ENCODE data around the gene RAC3. TPM values are rescaled to one million over a fixed set of nuclear protein-coding genes. Genes with fewer than 3 reads are reported as not detected.

The RAC3 gene
- total RNA-seq, 2 experiments from 2014 or later, result 15.1 to 24.4 TPM

DNA sequence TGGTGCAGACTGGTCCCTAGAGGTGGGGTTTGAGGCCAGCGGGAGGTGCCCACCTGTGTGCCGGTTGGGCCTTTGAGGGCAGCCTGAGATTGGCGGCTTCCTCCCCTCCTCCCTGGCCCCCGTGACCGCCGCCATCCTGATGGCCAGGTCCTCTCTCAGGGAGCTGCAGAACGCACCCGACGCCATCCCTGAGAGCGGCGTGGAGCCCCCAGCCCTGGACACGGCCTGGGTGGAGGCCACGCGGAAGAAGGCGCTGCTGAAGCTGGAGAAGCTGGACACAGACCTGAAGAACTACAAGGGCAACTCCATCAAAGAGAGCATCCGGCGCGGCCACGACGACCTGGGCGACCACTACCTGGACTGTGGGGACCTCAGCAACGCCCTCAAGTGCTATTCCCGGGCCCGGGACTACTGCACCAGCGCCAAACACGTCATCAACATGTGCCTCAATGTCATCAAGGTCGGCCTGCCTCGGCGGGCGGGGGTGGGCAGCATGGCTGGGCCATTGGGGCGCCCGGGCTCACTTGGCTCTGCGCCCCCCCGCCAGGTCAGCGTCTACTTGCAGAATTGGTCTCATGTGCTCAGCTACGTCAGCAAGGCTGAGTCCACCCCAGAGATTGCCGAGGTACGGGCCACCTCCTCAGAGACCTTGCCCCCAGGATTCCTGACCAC, 23.0 kb downstream of the RAC3 start:
- Histone ChIP-seq H2AFZ (ENCODE audit: low read length) (no peak overlapping the region), H3K4me2 (ENCODE audit: low read length) (no peak overlapping the region), H3K4me1 (ENCODE audit: insufficient read depth, low read length, poor library complexity, severe bottlenecking) (peaks cover 21% of the 10 kb centered on the region), H3K27ac (ENCODE audit: low read depth, low read length, poor library complexity, severe bottlenecking) (no peak overlapping the region), H4K20me1 (ENCODE audit: insufficient read depth, low read length) (no peaks in the 10 kb centered on the region), H3K9me3 (ENCODE audit: low read length) (no peaks in the 10 kb centered on the region), H3K9me2 (ENCODE audit: insufficient read depth, low read length) (no peaks in the 10 kb centered on the region), H3K79me2 (ENCODE audit: insufficient read depth, low read depth, low read length) (peaks cover 8% of the 10 kb centered on the region; the same call in 1 of the 2 replicates), H3K36me3 (ENCODE audit: insufficient read depth, low read length) (peaks cover 62% of the 10 kb centered on the region), H3K4me3 (ENCODE audit: low read depth, low read length, poor library complexity, severe bottlenecking) (no peak overlapping the region)
- TF ChIP-seq, protein P1, sequence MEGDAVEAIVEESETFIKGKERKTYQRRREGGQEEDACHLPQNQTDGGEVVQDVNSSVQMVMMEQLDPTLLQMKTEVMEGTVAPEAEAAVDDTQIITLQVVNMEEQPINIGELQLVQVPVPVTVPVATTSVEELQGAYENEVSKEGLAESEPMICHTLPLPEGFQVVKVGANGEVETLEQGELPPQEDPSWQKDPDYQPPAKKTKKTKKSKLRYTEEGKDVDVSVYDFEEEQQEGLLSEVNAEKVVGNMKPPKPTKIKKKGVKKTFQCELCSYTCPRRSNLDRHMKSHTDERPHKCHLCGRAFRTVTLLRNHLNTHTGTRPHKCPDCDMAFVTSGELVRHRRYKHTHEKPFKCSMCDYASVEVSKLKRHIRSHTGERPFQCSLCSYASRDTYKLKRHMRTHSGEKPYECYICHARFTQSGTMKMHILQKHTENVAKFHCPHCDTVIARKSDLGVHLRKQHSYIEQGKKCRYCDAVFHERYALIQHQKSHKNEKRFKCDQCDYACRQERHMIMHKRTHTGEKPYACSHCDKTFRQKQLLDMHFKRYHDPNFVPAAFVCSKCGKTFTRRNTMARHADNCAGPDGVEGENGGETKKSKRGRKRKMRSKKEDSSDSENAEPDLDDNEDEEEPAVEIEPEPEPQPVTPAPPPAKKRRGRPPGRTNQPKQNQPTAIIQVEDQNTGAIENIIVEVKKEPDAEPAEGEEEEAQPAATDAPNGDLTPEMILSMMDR (conservative IDR thresholded peaks at IDR 0.05; ENCODE audit: low read length), result no peak
- no peak for TF ChIP-seq EZH2phosphoT487 (IDR thresholded peaks at IDR 0.05; ENCODE audit: borderline replicate concordance, low read depth, low read length)
- ChIA-PET CTCF (ENCODE audit: unreplicated experiment) (no interaction called here), POLR2A (interaction anchor here (0.6 to 0.9 kb wide), 2 partner anchors 17 to 400 kb away, joined by 3 to 4 read pairs; partner anchors contain the start of gene DCXR)
- no TSS peak for BruUV-seq (replicated peaks)
- no peak for DNase-seq (ENCODE audit: low spot score)
- intact Hi-C loops (cut with micrococcal nuclease; ENCODE audit: unreplicated experiment), result no loop called here

DNA sequence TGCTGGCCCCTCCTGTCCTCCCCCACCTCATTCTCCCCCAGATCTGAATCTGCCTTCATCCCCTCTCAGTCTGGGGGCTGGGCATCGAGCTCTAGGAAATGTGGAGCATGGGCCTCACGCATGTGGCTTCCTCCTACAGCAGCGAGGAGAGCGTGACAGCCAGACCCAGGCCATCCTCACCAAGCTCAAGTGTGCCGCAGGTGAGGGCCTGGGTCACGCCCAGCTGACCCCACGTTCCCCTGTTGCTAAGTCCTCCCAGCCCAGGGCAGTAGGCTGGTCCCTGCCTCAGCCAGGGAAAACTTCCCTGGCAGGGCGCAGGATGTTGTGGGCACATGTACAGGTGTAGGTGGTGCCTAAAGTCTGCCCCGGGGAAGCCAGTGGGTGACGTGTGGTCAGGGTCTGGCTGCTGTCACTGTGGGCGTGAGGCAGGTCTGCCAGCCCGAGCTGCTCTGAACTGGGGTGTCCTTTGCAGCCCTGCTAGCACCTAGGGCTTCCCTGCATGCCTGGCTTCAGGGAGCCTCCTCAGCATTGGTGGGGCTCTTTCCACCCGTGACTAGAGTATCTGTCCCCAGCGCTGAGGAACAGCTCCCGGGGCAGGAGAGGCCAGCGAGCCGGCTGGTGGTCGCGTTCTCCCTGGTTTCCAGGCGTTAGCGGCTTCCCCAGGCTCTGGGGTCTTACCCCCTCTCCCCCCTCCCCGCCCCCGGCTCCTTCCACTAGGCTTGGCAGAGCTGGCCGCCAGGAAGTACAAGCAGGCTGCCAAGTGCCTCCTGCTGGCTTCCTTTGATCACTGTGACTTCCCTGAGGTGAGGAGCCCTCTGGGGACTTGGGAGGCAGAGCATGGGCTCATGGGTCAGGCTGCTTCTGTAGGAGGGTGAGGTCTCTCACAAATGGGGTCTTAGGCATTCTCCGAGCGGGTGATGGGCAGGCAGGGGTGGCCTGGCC, 23.8 kb downstream of the RAC3 start:
- CTCF ChIA-PET (ENCODE audit: unreplicated experiment), result no interaction called here
- Histone ChIP-seq H2AFZ (ENCODE audit: low read length) (no peak overlapping the region), H3K79me2 (ENCODE audit: insufficient read depth, low read depth, low read length) (peaks cover 8% of the 10 kb centered on the region; the same call in 1 of the 2 replicates), H3K36me3 (ENCODE audit: insufficient read depth, low read length) (peaks cover 70% of the 10 kb centered on the region), H3K4me3 (ENCODE audit: low read depth, low read length, poor library complexity, severe bottlenecking) (no peak overlapping the region), H3K9me3 (ENCODE audit: low read length) (no peaks in the 10 kb centered on the region), H3K9me2 (ENCODE audit: insufficient read depth, low read length) (no peaks in the 10 kb centered on the region), H3K4me2 (ENCODE audit: low read length) (no peak overlapping the region), H3K27ac (ENCODE audit: low read depth, low read length, poor library complexity, severe bottlenecking) (no peak overlapping the region), H4K20me1 (ENCODE audit: insufficient read depth, low read length) (no peaks in the 10 kb centered on the region), H3K4me1 (ENCODE audit: insufficient read depth, low read length, poor library complexity, severe bottlenecking) (peaks cover 17% of the 10 kb centered on the region)
- intact Hi-C loops (cut with micrococcal nuclease; ENCODE audit: unreplicated experiment), result no loop called here
- DNase-seq (ENCODE audit: low spot score), result no peak
- no peak for TF ChIP-seq EZH2phosphoT487 (IDR thresholded peaks at IDR 0.05; ENCODE audit: borderline replicate concordance, low read depth, low read length)
- TF ChIP-seq, protein P1 (conservative IDR thresholded peaks at IDR 0.05; ENCODE audit: low read length), result no peak
- POLR2A ChIA-PET, result no interaction called here
- BruUV-seq (replicated peaks), result no TSS peak

Data from OCI-LY7 (cell line).